H1 (cell line): ENCODE results near the gene SPATS2L. TPM values are rescaled to one million over a fixed set of nuclear protein-coding genes. Genes with fewer than 3 reads are reported as not detected.

Experiments used
- CTCF ChIA-PET: fragments of 300-600 bp; sonication (Branson Sonifier 250); formaldehyde crosslinking; loops from one replicate; lab custom pipeline; 2021; ENCODE audit not compliant: partially characterized antibody; lab: Charles Lee
- POLR2A ChIA-PET: fragments of 300-600 bp; sonication (Branson Sonifier 250); formaldehyde crosslinking; loops from one replicate; lab custom pipeline; 2021; ENCODE audit warnings: inconsistent platforms; ENCODE audit not compliant: partially characterized antibody; lab: Charles Lee
- DNase-seq, 2 experiments: peaks; one replicate each; pipeline versions ENCODE4 v3.0.0 to v3.0.0-alpha.2; 2010 to 2022; ENCODE audit warnings: low spot score in 2 of 2, low read depth in 1 of 2, mixed read lengths in 1 of 2
- FAIRE-seq: peaks from 2 replicates; lab custom pipeline; 2011; peaks lifted over from hg19 to GRCh38; lab: Jason Lieb, UNC
- H2AFZ ChIP-seq: 2 replicates; pipeline ENCODE4 v1.8.1; 2012; ENCODE audit warnings: low read length, inconsistent platforms
- H2AK5ac ChIP-seq: 2 replicates; pipeline ENCODE4 v1.6.1; 2013; ENCODE audit warnings: low read depth, low read length
- H2BK120ac ChIP-seq: replicated peaks from 2 replicates; pipeline ENCODE3; 2013; ENCODE audit warnings: low read depth, low read length, inconsistent platforms
- H2BK12ac ChIP-seq: 2 replicates; pipeline ENCODE4 v1.6.1; 2013; ENCODE audit warnings: low read depth, low read length
- H2BK15ac ChIP-seq: 2 replicates; pipeline ENCODE4 v1.6.1; 2013; ENCODE audit warnings: low read length
- H2BK20ac ChIP-seq: 2 replicates; pipeline ENCODE4 v1.6.1; 2013; ENCODE audit warnings: low read length
- H2BK5ac ChIP-seq: 2 replicates; pipeline ENCODE4 v1.6.1; 2013; ENCODE audit warnings: low read depth, low read length
- H3K14ac ChIP-seq: 2 replicates; pipeline ENCODE4 v1.6.1; 2013; ENCODE audit warnings: inconsistent platforms; ENCODE audit not compliant: insufficient read length
- H3K18ac ChIP-seq: 2 replicates; pipeline ENCODE4 v1.6.1; 2013; ENCODE audit warnings: low read length; ENCODE audit errors: extremely low read depth
- H3K23ac ChIP-seq: 2 replicates; pipeline ENCODE4 v1.6.1; 2013; ENCODE audit warnings: inconsistent platforms; ENCODE audit not compliant: insufficient read length
- H3K23me2 ChIP-seq: 2 replicates; pipeline ENCODE4 v1.6.1; 2013; ENCODE audit warnings: low read depth, low read length
- H3K27ac ChIP-seq: 2 replicates; pipeline ENCODE4 v1.6.1; 2011; ENCODE audit warnings: low read depth, low read length, inconsistent platforms
- H3K27me3 ChIP-seq, 4 experiments: replicated peaks in 1 of 4; 1 replicate in 1 of 4; 2 replicates in 3 of 4; pipeline versions ENCODE4 v1.6.1 to v1.8.1; 2011 to 2013; ENCODE audit warnings: low read length in 3 of 4, mild to moderate bottlenecking in 3 of 4, inconsistent platforms in 2 of 4, mixed read lengths in 2 of 4, moderate library complexity in 1 of 4; ENCODE audit not compliant: control insufficient read depth in 3 of 4, insufficient read depth in 3 of 4; ENCODE audit errors: extremely low read depth in 1 of 4
- H3K36me3 ChIP-seq, 4 experiments: 2 replicates each; pipeline versions ENCODE4 v1.6.1 to v1.8.1; 2011 to 2013; ENCODE audit warnings: mild to moderate bottlenecking in 4 of 4, low read length in 3 of 4, moderate library complexity in 2 of 4, control low read depth in 1 of 4, inconsistent platforms in 1 of 4; ENCODE audit not compliant: insufficient read depth in 4 of 4, control insufficient read depth in 2 of 4
- H3K4ac ChIP-seq: replicated peaks from 2 replicates; pipeline ENCODE3; 2013; ENCODE audit warnings: low read length, low read depth, mixed read lengths, inconsistent platforms; ENCODE audit not compliant: insufficient read length
- H3K4me1 ChIP-seq, 4 experiments: replicated peaks in 1 of 4; 1 replicate in 1 of 4; 2 replicates in 3 of 4; pipeline versions ENCODE4 v1.6.1 to v1.8.1; 2011 to 2013; ENCODE audit warnings: low read length in 3 of 4, inconsistent platforms in 2 of 4, mixed read lengths in 1 of 4; ENCODE audit not compliant: insufficient read depth in 4 of 4, control insufficient read depth in 3 of 4
- H3K4me2 ChIP-seq, 2 experiments: 2 replicates each; pipeline versions ENCODE4 v1.6.1 to v1.8.1; 2011 to 2013; ENCODE audit warnings: low read depth in 2 of 2, low read length in 2 of 2, control low read depth in 1 of 2, inconsistent platforms in 1 of 2, mild to moderate bottlenecking in 1 of 2; ENCODE audit not compliant: insufficient read depth in 1 of 2
- H3K4me3 ChIP-seq, 4 experiments: fragments of 200-600, 300-600 bp in 1 of 4; sonication (generic), shearing (Covaris generic), sonication (Bioruptor Twin) in 1 of 4; 2 replicates each; pipeline versions ENCODE4 v1.5.1 to v1.8.1; 2011 to 2016; ENCODE audit warnings: low read length in 4 of 4, low read depth in 3 of 4, control low read depth in 2 of 4, inconsistent platforms in 2 of 4, mild to moderate bottlenecking in 2 of 4, mixed read lengths in 1 of 4, moderate library complexity in 1 of 4; ENCODE audit not compliant: insufficient read depth in 2 of 4; ENCODE audit errors: extremely low read depth in 1 of 4
- H3K56ac ChIP-seq: replicated peaks from 2 replicates; pipeline ENCODE3; 2013; ENCODE audit warnings: low read depth, mild to moderate bottlenecking, mixed read lengths, low read length, inconsistent platforms; ENCODE audit not compliant: insufficient read length
- H3K79me1 ChIP-seq: 2 replicates; pipeline ENCODE4 v1.6.1; 2013; ENCODE audit warnings: low read depth, low read length, control low read depth
- H3K79me2 ChIP-seq, 2 experiments: 2 replicates each; pipeline versions ENCODE4 v1.6.1 to v1.8.1; 2012 to 2013; ENCODE audit warnings: low read length in 2 of 2, mild to moderate bottlenecking in 2 of 2, inconsistent platforms in 1 of 2; ENCODE audit not compliant: insufficient read depth in 2 of 2, control insufficient read depth in 1 of 2
- H3K9ac ChIP-seq, 4 experiments: replicated peaks in 1 of 4; 1 replicate in 1 of 4; 2 replicates in 3 of 4; pipeline versions ENCODE4 v1.6.1 to v1.8.1; 2011 to 2013; ENCODE audit warnings: low read depth in 3 of 4, low read length in 3 of 4, control low read depth in 2 of 4, mild to moderate bottlenecking in 2 of 4, moderate library complexity in 2 of 4, inconsistent platforms in 1 of 4; ENCODE audit errors: extremely low read depth in 1 of 4
- H3K9me3 ChIP-seq, 2 experiments: 2 replicates each; pipeline versions ENCODE4 v1.6.1 to v1.8.1; 2012 to 2013; ENCODE audit warnings: mild to moderate bottlenecking in 2 of 2, moderate library complexity in 2 of 2, control low read depth in 1 of 2, inconsistent platforms in 1 of 2, low read depth in 1 of 2, low read length in 1 of 2, mixed read lengths in 1 of 2; ENCODE audit not compliant: insufficient read depth in 2 of 2
- H4K20me1 ChIP-seq, 2 experiments: replicated peaks in 1 of 2; 2 replicates each; pipeline versions ENCODE3 to v1.8.1; 2011 to 2013; ENCODE audit warnings: inconsistent platforms in 2 of 2, low read length in 2 of 2, mild to moderate bottlenecking in 1 of 2; ENCODE audit not compliant: insufficient read depth in 2 of 2, control insufficient read depth in 1 of 2
- H4K5ac ChIP-seq: 2 replicates; pipeline ENCODE4 v1.6.1; 2013; ENCODE audit warnings: low read length, low read depth, mixed read lengths, inconsistent platforms; ENCODE audit not compliant: insufficient read length
- H4K8ac ChIP-seq: 2 replicates; pipeline ENCODE4 v1.8.0; 2013; ENCODE audit warnings: mild to moderate bottlenecking, moderate library complexity, low read length, inconsistent platforms; ENCODE audit not compliant: insufficient read depth; ENCODE audit errors: extremely low read depth
- H4K91ac ChIP-seq: replicated peaks from 2 replicates; pipeline ENCODE3; 2013; ENCODE audit warnings: low read length, mixed read lengths, inconsistent platforms; ENCODE audit not compliant: insufficient read length
- ASH2L ChIP-seq: fragments of 200-600, 300-600 bp; sonication (generic); IDR thresholded peaks from one replicate; pipeline ENCODE4 v1.7.1; 2017; ENCODE audit warnings: low read length
- BACH1 ChIP-seq: IDR thresholded peaks from 2 replicates; pipeline ENCODE4 v1.6.1; 2012; ENCODE audit warnings: low read length, improper control_type of control experiment
- JUND ChIP-seq: IDR thresholded peaks from 2 replicates; pipeline ENCODE4 v1.6.1; 2011; ENCODE audit warnings: mild to moderate bottlenecking, improper control_type of control experiment, low read length
- KDM5A ChIP-seq: fragments of 200-600 bp; IDR thresholded peaks from 2 replicates; pipeline ENCODE4 v1.7.1; 2012; ENCODE audit warnings: mild to moderate bottlenecking, low read length, inconsistent platforms, mixed read lengths
- POU5F1 ChIP-seq: IDR thresholded peaks from 2 replicates; pipeline ENCODE4 v1.6.1; 2011; ENCODE audit warnings: low read depth, mild to moderate bottlenecking, low read length, moderate library complexity
- RBBP5 ChIP-seq: IDR thresholded peaks from 2 replicates; pipeline ENCODE4 v1.7.1; 2012; ENCODE audit warnings: low read depth, mild to moderate bottlenecking, inconsistent platforms, low read length, moderate library complexity, borderline replicate concordance
- SIX5 ChIP-seq: IDR thresholded peaks from 2 replicates; pipeline ENCODE4 v1.6.1; 2011; ENCODE audit warnings: mild to moderate bottlenecking, low read depth, low read length
- WGBS, 2 experiments: shearing (Covaris generic) in 1 of 2; methylation state at CpG; one replicate each; pipeline versions ENCODE4 v1.1.6 to v1.1.7; 2013 to 2015; ENCODE audit warnings: low lambda C conversion rate in 2 of 2, mixed read lengths in 2 of 2, inconsistent platforms in 1 of 2, low coverage in 1 of 2, missing lambda C conversion rate in 1 of 2; ENCODE audit not compliant: insufficient replicate concordance in 2 of 2, insufficient coverage in 1 of 2, insufficient read length in 1 of 2; ENCODE audit errors: extremely low coverage in 1 of 2, missing lambda C conversion rate in 1 of 2; 5-methylcytosine and 5-hydroxymethylcytosine counted together
- polyA plus RNA-seq, 7 experiments: library from polyadenylated mRNA; depleted of rRNA in 3 of 7; stranded (reverse) in 5 of 7; unstranded in 2 of 7; fragments of >200 nt in 5 of 7; fragments of 200-250 nt in 2 of 7; gene quantifications; 1 replicate in 5 of 7; 2 replicates in 1 of 7; 4 replicates in 1 of 7; pipeline versions ENCODE4 v1.2.1 to v1.2.3, GENCODE V29; 2011 to 2013; ENCODE audit warnings: missing spikeins in 2 of 7, mixed read lengths in 2 of 7
- total RNA-seq: library from RNA; stranded (reverse); fragmentation: NEBNext Ultra II Directional; extraction: Animal tissue kit (Norgen Biotek cat#: 25700); gene quantifications from 2 replicates; pipeline ENCODE4 v1.2.1, GENCODE V29; 2021

Gene SPATS2L
- total and polyA plus RNA-seq, 2 of the 8 experiments (the other 6 are each of a cell fraction or from before 2014, with no cell fraction given), result 67.3 to 189 TPM

- no peaks in the 10 kb centered on the region for H3K23me2 ChIP-seq
- no peak overlapping the region for H2BK5ac ChIP-seq
- H3K4me1 ChIP-seq, result peaks cover under 1 to 10% (median 3%) of the 10 kb centered on the region in 4 experiments; a peak in 4 of 7 replicates
- H3K79me2 ChIP-seq, result peaks cover 7 to 96% of the 10 kb centered on the region in 2 experiments; a peak in 3 of 4 replicates
- no peak overlapping the region for H3K56ac ChIP-seq
- H4K8ac ChIP-seq, result no peak overlapping the region
- no peak overlapping the region for H3K4ac ChIP-seq
- no peak overlapping the region for H2AFZ ChIP-seq
- no peak overlapping the region for H2BK15ac ChIP-seq
- H3K23ac ChIP-seq, result no peak overlapping the region
- H3K18ac ChIP-seq, result no peak overlapping the region
- peaks cover 3% of the 10 kb centered on the region; the same call in 1 of the 2 replicates for H3K79me1 ChIP-seq
- no peaks in the 10 kb centered on the region for H4K20me1 ChIP-seq
- TF ChIP-seq RBBP5 (no peak), JUND (no peak), POU5F1 (no peak), KDM5A (no peak), SIX5 (no peak), ASH2L (no peak), BACH1 (no peak)
- H3K27ac ChIP-seq, result no peak overlapping the region
- no peak overlapping the region for H3K4me2 ChIP-seq
- no peak overlapping the region for H3K4me3 ChIP-seq
- H3K36me3 ChIP-seq, result peaks cover 0 to 5% (median 2%) of the 10 kb centered on the region in 4 experiments; a peak in 1 of 8 replicates
- POLR2A ChIA-PET, result interaction anchor here (1.5 to 2.1 kb wide), 3 partner anchors 8 to 40 kb away, joined by 4 to 6 read pairs (median 5); partner anchors contain the start of gene SPATS2L
- no peak overlapping the region for H4K5ac ChIP-seq
- no peaks in the 10 kb centered on the region for H3K9me3 ChIP-seq
- CTCF ChIA-PET, result interaction anchor here (0.8 to 0.9 kb wide), 2 partner anchors 33 to 286 kb away, joined by 3 read pairs; no protein-coding TSS in a partner anchor
- WGBS, 2 experiments, result 94% methylated on average over 1 of the region's 1 CpG; no CpG with 5 or more reads in 1 of the 2 experiments
- no peak overlapping the region for H2BK12ac ChIP-seq
- H2BK120ac ChIP-seq, result no peak overlapping the region
- DNase-seq (no peak), FAIRE-seq (no peak)
- no peak overlapping the region for H2BK20ac ChIP-seq
- no peaks in the 10 kb centered on the region for H3K27me3 ChIP-seq
- H3K14ac ChIP-seq, result no peak overlapping the region
- no peak overlapping the region for H2AK5ac ChIP-seq
- no peak overlapping the region for H4K91ac ChIP-seq
- no peak overlapping the region for H3K9ac ChIP-seq
Measured at GRCh38 chr2:200345975-200346374, 39.5 kb downstream of the SPATS2L start.
